HepG2 (cell line): ENCODE measurements around the gene TEKT2. TPM values are rescaled to one million over a fixed set of nuclear protein-coding genes. Genes with fewer than 3 reads are reported as not detected.

Source experiments
- ATAC-seq: fragments of 200-7000 bp; cut with Tn5 transposase; 3 replicates; pipeline ENCODE4 v1.9.1; 2020; ENCODE audit warnings: mild to moderate bottlenecking, moderate library complexity
- BruUV-seq: library from RNA; stranded (reverse); fragments of 400-500 nt; replicated peaks from 2 replicates; lab custom pipeline; 2021; lab: Mats Ljungman, UMichigan
- CTCF ChIA-PET: fragments of 300-600 bp; formaldehyde crosslinking; extraction: SDS; loops from one replicate; lab custom pipeline; 2021; ENCODE audit warnings: low total read pairs, inconsistent platforms, low intra/inter-chr PET ratio; lab: Yijun Ruan, JAX
- POLR2A ChIA-PET: fragments of 350-600 bp; sonication (Branson Sonifier 250); formaldehyde crosslinking; loops from one replicate; lab custom pipeline; 2020; ENCODE audit warnings: antibody characterized with exemption, inconsistent platforms; lab: Yijun Ruan, JAX
- DNase-seq: peaks from one replicate; pipeline ENCODE4 v3.0.0-alpha.2; 2015; ENCODE audit warnings: low spot score
- FAIRE-seq: peaks from 3 replicates; lab custom pipeline; 2011; peaks lifted over from hg19 to GRCh38; lab: Jason Lieb, UNC
- H2AFZ ChIP-seq: one replicate; pipeline ENCODE4 v1.6.1; 2011; ENCODE audit warnings: low read length, inconsistent platforms
- H3K27ac ChIP-seq: fragments of 300-600 bp; 3 replicates; pipeline ENCODE4 v1.8.0; 2011; ENCODE audit warnings: mixed run types, mild to moderate bottlenecking, mixed read lengths, low read length, inconsistent platforms; ENCODE audit not compliant: insufficient read depth; ENCODE audit errors: extremely low read length
- H3K27me3 ChIP-seq, 2 experiments: fragments of 200-600 bp in 1 of 2; 2 replicates in 1 of 2; 3 replicates in 1 of 2; pipeline versions ENCODE4 v1.6.0 to v1.8.0; 2011; ENCODE audit warnings: low read length in 2 of 2, mild to moderate bottlenecking in 2 of 2, moderate library complexity in 2 of 2, inconsistent platforms in 1 of 2; ENCODE audit not compliant: insufficient read depth in 2 of 2, control insufficient read depth in 1 of 2
- H3K36me3 ChIP-seq, 2 experiments: fragments of 200-600 bp in 1 of 2; replicated peaks in 1 of 2; 2 replicates in 1 of 2; 3 replicates in 1 of 2; pipeline versions ENCODE4 v1.5.1 to v1.8.0; 2011; ENCODE audit warnings: low read length in 2 of 2, inconsistent platforms in 1 of 2; ENCODE audit not compliant: insufficient read depth in 2 of 2, control insufficient read depth in 1 of 2
- H3K4me1 ChIP-seq: 2 replicates; pipeline ENCODE4 v1.5.1; 2012; ENCODE audit warnings: low read length, inconsistent platforms; ENCODE audit not compliant: insufficient read depth
- H3K4me2 ChIP-seq: 2 replicates; pipeline ENCODE4 v1.6.0; 2011; ENCODE audit warnings: low read depth, low read length, inconsistent platforms
- H3K4me3 ChIP-seq, 3 experiments: fragments of 200-600 bp in 1 of 3; sonication (generic), shearing (Covaris generic) in 1 of 3; replicated peaks in 1 of 3; 2 replicates each; pipeline ENCODE4 v1.5.1; 2011 to 2016; ENCODE audit warnings: low read length in 3 of 3, inconsistent platforms in 2 of 3, low read depth in 2 of 3, mild to moderate bottlenecking in 2 of 3, control low read depth in 1 of 3, mixed read lengths in 1 of 3; ENCODE audit not compliant: insufficient read depth in 1 of 3
- H3K79me2 ChIP-seq: one replicate; pipeline ENCODE4 v1.6.1; 2011; ENCODE audit warnings: low read length, inconsistent platforms; ENCODE audit not compliant: insufficient read depth
- H3K9ac ChIP-seq: 2 replicates; pipeline ENCODE4 v1.6.0; 2011; ENCODE audit warnings: mild to moderate bottlenecking, low read depth, low read length, inconsistent platforms; ENCODE audit not compliant: insufficient read depth
- H3K9me3 ChIP-seq: 2 replicates; pipeline ENCODE4 v1.5.1; 2012; ENCODE audit warnings: mild to moderate bottlenecking, low read length
- H4K20me1 ChIP-seq: 2 replicates; pipeline ENCODE4 v1.6.0; 2011; ENCODE audit warnings: inconsistent platforms, mild to moderate bottlenecking, low read length, moderate library complexity; ENCODE audit not compliant: insufficient read depth
- CEBPG ChIP-seq: IDR thresholded peaks from 2 replicates; pipeline ENCODE4 v1.6.1; 2016
- DNMT1 ChIP-seq: sonication (generic); formaldehyde crosslinking; IDR thresholded peaks from 2 replicates; pipeline ENCODE4 v1.5.1; 2020; ENCODE audit warnings: mild to moderate bottlenecking, missing genetic modification reagents
- FOXA3 ChIP-seq: IDR thresholded peaks from 2 replicates; pipeline ENCODE4 v1.6.1; 2016; ENCODE audit warnings: missing genetic modification reagents, missing compliant biosample characterization
- MAFF ChIP-seq: IDR thresholded peaks from 2 replicates; pipeline ENCODE4 v1.6.1; 2011; ENCODE audit warnings: low read depth, low read length, improper control_type of control experiment
- MED8 ChIP-seq: sonication (generic); formaldehyde crosslinking; IDR thresholded peaks from 2 replicates; pipeline ENCODE4 v1.8.1; 2023; ENCODE audit warnings: mild to moderate bottlenecking, missing genetic modification reagents; ENCODE audit not compliant: insufficient replicate concordance
- RFXANK ChIP-seq: IDR thresholded peaks from 2 replicates; pipeline ENCODE4 v1.6.1; 2016
- ZBTB8A ChIP-seq: sonication (generic); formaldehyde crosslinking; IDR thresholded peaks from 2 replicates; pipeline ENCODE4 v1.4.0; 2020; ENCODE audit warnings: mild to moderate bottlenecking, low read depth, missing genetic modification reagents, borderline replicate concordance
- ZFP36L2 ChIP-seq: sonication (generic); formaldehyde crosslinking; IDR thresholded peaks from 2 replicates; pipeline ENCODE4 v1.4.0; 2020; ENCODE audit warnings: missing genetic modification reagents
- ZNF660 ChIP-seq: sonication (generic); formaldehyde crosslinking; IDR thresholded peaks from 2 replicates; pipeline ENCODE4 v1.5.1; 2020; ENCODE audit warnings: mild to moderate bottlenecking, low read depth, missing genetic modification reagents, borderline replicate concordance
- WGBS: methylation state at CpG from one replicate; pipeline ENCODE4 v1.1.6; 2017; ENCODE audit warnings: low lambda C conversion rate; 5-methylcytosine and 5-hydroxymethylcytosine counted together
- in situ Hi-C: cut with HindIII; loops from 2 replicates; pipeline ENCODE4 v1.10.0; 2017; ENCODE audit warnings: low pct_unique_long_range_greater_than_20kb; ENCODE audit not compliant: extremely low pct_ligation_motif_present
- intact Hi-C: fragments of 100-400 bp; cut with micrococcal nuclease; formaldehyde crosslinking; loops from one replicate; pipeline ENCODE4 v1.10.0; 2022; ENCODE audit not compliant: unreplicated experiment
- polyA plus RNA-seq, 8 experiments: library from polyadenylated mRNA; depleted of rRNA in 3 of 8; stranded (reverse) in 7 of 8; unstranded in 1 of 8; fragments of >200 nt; fragmentation: Illumina TruSeq in 4 of 8; extraction: Trizol in 4 of 8; gene quantifications; 2 replicates each; pipeline versions ENCODE4 v1.2.1 to v1.2.3, GENCODE V29; 2011 to 2016; ENCODE audit warnings: low read depth in 4 of 8, missing spikeins in 1 of 8, mixed read lengths in 1 of 8; ENCODE audit not compliant: insufficient read depth in 1 of 8
- total RNA-seq, 5 experiments: library from RNA; depleted of rRNA; stranded (reverse); fragments of >200 nt; fragmentation: Illumina TruSeq; extraction: Trizol; gene quantifications; 2 replicates each; pipeline ENCODE4 v1.2.3, GENCODE V29; 2016; ENCODE audit warnings: low read depth in 1 of 5
- TF ChIP-seq, protein P1 (sequence below): sonication (generic); formaldehyde crosslinking; IDR thresholded peaks from 2 replicates; pipeline ENCODE4 v1.8.1; 2023; ENCODE audit warnings: mild to moderate bottlenecking, missing genetic modification reagents

The TEKT2 gene
- total and polyA plus RNA-seq, 2 of the 13 experiments (the other 11 are each of a cell fraction or from before 2014, with no cell fraction given) = 0.31 to 0.38 TPM

DNA sequence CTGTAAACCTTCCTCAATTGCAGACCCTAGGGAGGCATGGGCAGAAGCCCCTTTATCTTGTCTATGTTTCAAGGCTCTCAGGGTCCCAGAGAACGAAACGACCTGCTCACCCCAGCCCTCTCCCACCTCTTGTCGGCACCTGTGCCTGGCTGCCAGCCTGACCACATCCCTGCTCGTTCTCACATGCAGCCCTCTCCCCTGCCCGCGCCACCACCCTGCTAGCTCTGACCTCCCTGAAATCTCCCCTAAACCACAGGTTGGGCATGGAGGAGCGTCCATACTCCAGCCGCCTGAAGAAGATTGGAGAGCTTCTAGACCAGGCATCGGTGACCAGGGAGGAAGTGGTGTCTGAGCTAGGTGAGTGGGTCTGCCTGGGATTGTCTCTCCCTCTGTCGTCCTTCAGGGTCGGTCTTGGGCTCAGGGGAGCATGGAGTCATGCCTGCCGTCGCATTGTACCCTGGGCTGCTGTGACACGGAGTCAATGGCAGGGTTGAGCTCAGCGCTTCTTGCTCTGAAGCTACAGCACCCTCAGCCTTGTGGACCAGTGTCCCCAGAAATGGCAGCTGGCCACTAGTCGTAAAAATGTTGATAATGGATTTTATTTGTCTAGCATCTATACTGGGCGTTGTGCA is 8.4 kb downstream of the TEKT2 start:
- no peak overlapping the region for H3K27ac ChIP-seq
- CTCF ChIA-PET = no interaction called here
- no peak overlapping the region for H2AFZ ChIP-seq
- TF ChIP-seq MAFF = no peak
- TF ChIP-seq FOXA3 (CRISPR knock-in tag) = no peak
- TF ChIP-seq ZFP36L2 (CRISPR knock-in tag) = no peak
- no peak for TF ChIP-seq MED8 (CRISPR knock-in tag)
- no peak for TF ChIP-seq DNMT1 (CRISPR knock-in tag)
- TF ChIP-seq, protein P1, sequence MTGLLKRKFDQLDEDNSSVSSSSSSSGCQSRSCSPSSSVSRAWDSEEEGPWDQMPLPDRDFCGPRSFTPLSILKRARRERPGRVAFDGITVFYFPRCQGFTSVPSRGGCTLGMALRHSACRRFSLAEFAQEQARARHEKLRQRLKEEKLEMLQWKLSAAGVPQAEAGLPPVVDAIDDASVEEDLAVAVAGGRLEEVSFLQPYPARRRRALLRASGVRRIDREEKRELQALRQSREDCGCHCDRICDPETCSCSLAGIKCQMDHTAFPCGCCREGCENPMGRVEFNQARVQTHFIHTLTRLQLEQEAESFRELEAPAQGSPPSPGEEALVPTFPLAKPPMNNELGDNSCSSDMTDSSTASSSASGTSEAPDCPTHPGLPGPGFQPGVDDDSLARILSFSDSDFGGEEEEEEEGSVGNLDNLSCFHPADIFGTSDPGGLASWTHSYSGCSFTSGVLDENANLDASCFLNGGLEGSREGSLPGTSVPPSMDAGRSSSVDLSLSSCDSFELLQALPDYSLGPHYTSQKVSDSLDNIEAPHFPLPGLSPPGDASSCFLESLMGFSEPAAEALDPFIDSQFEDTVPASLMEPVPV (CRISPR knock-in tag) = no peak
- TF ChIP-seq ZNF660 (CRISPR knock-in tag) = no peak
- no peak for TF ChIP-seq RFXANK
- no peak for TF ChIP-seq CEBPG (CRISPR knock-in tag)
- no peak for TF ChIP-seq ZBTB8A
- POLR2A ChIA-PET = no interaction called here
- no peaks in the 10 kb centered on the region; a peak in 1 of 5 replicates for H3K27me3 ChIP-seq
- no peak overlapping the region for H3K4me3 ChIP-seq
- DNase-seq = no peak
- H4K20me1 ChIP-seq = 0 out of 2 replicates have a peak, but pooled peaks cover 3% of the 10 kb centered on the region
- WGBS = 96% methylated on average over 11 of the region's 17 CpGs
- no peak for FAIRE-seq
- peaks cover 35 to 51% of the 10 kb centered on the region in 2 experiments for H3K36me3 ChIP-seq
- intact Hi-C loops = no loop called here
- no TSS peak for BruUV-seq
- peaks cover 29% of the 10 kb centered on the region for H3K4me1 ChIP-seq
- no peak overlapping the region for H3K9ac ChIP-seq
- H3K4me2 ChIP-seq = no peak overlapping the region
- H3K79me2 ChIP-seq = peaks cover 21% of the 10 kb centered on the region
- no peaks in the 10 kb centered on the region for H3K9me3 ChIP-seq
- ATAC-seq = no peak
- in situ Hi-C loops = no loop called here
